Activated B cell treated with CpG ODN at 0.5 μM for 24 hours (primary cell): ENCODE measurements around the gene PHACTR4. TPM values are rescaled to one million over a fixed set of nuclear protein-coding genes. Genes with fewer than 3 reads are reported as not detected.

ENCODE experiments used
- ATAC-seq: fragments of 200-7000 bp; cut with Tn5 transposase; one replicate; pipeline ENCODE4 v1.10.0; 2021; ENCODE audit warnings: low read depth, mild to moderate bottlenecking, moderate library complexity
- CTCF ChIA-PET: fragments of 350-600 bp; sonication (Branson Sonifier 250); formaldehyde crosslinking; loops from one replicate; lab custom pipeline; 2021; ENCODE audit warnings: antibody characterized with exemption; lab: Charles Lee
- POLR2A ChIA-PET: fragments of 350-600 bp; sonication (Branson Sonifier 250); formaldehyde crosslinking; loops from one replicate; lab custom pipeline; 2021; ENCODE audit warnings: antibody characterized with exemption; lab: Charles Lee
- DNase-seq: peaks from one replicate; pipeline ENCODE4 v3.0.0; 2022
- H3K27ac Mint-ChIP-seq: one replicate; pipeline ENCODE4 v1.8.0; 2020; ENCODE audit warnings: mixed read lengths
- H3K27me3 Mint-ChIP-seq: one replicate; pipeline ENCODE4 v1.8.0; 2021; ENCODE audit warnings: mixed read lengths
- H3K36me3 Mint-ChIP-seq: one replicate; pipeline ENCODE4 v1.8.0; 2021; ENCODE audit warnings: low read depth, mixed read lengths
- H3K4me1 Mint-ChIP-seq: one replicate; pipeline ENCODE4 v1.8.0; 2021; ENCODE audit warnings: mixed read lengths
- H3K4me3 Mint-ChIP-seq: one replicate; pipeline ENCODE4 v1.8.0; 2020; ENCODE audit warnings: mild to moderate bottlenecking, mixed read lengths
- H3K9me3 Mint-ChIP-seq: one replicate; pipeline ENCODE4 v1.8.0; 2020; ENCODE audit warnings: mixed read lengths
- CTCF ChIP-seq: fragments of 200-600 bp; IDR thresholded peaks from one replicate; pipeline ENCODE4 v1.8.0; 2022; ENCODE audit warnings: antibody characterized with exemption, mild to moderate bottlenecking
- intact Hi-C: fragments of 100-400 bp; cut with micrococcal nuclease; formaldehyde crosslinking; loops from one replicate; pipeline ENCODE4 v1.15.1; 2024
- total RNA-seq: library from RNA; stranded (reverse); gene quantifications from 2 replicates; pipeline ENCODE4 v1.2.3, GENCODE V29; 2022

PHACTR4 gene
- total RNA-seq, 1 donor from 2014 or later: 31.5 TPM

DNA sequence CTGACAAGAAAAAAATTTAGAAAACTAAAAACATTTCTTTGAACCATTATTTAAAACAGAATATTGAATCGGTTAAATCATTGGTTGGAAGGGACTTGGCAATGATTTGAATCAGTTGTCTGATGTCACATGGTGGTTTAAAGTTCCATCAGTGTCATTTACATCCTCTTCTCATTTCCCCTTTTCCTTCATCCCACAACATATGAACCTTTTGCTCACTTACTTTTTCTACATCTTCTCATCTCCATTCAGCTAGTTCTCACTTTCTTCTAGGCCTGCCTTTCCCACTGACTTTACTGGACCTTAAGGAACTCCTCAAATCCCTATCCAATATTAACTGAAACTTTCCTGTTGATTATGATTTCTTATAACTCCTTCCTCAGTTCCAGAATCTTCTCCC, 58.5 kb downstream of the PHACTR4 start:
- ChIA-PET CTCF (no interaction called here), POLR2A (interaction anchor here (1.2 to 1.9 kb wide), 2 partner anchors 78 to 154 kb away, joined by 4 to 6 read pairs; partner anchors contain the start of gene RCC1)
- intact Hi-C loops: no loop called here
- TF ChIP-seq CTCF: no peak
- H3K4me3 Mint-ChIP-seq: no peak overlapping the region
- peaks cover 15% of the 10 kb centered on the region for H3K4me1 Mint-ChIP-seq
- H3K27me3 Mint-ChIP-seq: no peaks in the 10 kb centered on the region
- no peaks in the 10 kb centered on the region for H3K9me3 Mint-ChIP-seq
- H3K36me3 Mint-ChIP-seq: peaks cover 4% of the 10 kb centered on the region
- ATAC-seq (peak; percentile 34), DNase-seq (no peak)
- H3K27ac Mint-ChIP-seq: peak overlapping the region; percentile 2

DNA sequence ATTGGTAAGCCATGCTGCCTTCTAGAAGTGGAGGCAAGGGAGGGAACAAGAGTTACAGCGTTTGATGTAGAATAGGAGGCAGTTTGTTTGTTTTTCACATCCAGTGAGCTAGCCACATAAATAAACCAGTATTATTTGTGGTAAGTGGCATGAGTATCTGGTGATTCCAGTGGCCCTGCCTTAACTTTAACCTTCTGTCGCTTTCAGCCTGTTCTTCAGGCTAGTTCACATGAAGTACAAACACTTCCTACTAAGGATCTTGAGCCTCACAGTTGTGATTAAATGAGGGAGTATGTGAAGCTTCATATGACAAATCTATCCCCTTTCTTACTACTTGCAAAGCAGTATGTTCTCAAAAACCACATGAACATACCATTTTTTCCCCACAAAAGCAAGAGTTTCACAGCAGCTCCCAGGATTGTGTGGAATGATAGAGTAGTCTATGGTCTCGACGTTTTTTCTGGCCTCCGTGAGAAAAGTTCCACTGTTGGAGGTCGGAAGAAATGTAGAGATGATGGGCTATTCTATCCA, 59.5 kb downstream of the PHACTR4 start:
- ChIA-PET CTCF (no interaction called here), POLR2A (interaction anchor here (1.9 kb wide), 1 partner anchor 153 kb away, joined by 6 read pairs; no protein-coding TSS in a partner anchor)
- DNase-seq (no peak), ATAC-seq (no peak)
- no peak for TF ChIP-seq CTCF
- Mint-ChIP-seq H3K9me3 (no peaks in the 10 kb centered on the region), H3K27ac (no peak overlapping the region), H3K36me3 (peaks cover 4% of the 10 kb centered on the region), H3K4me3 (no peak overlapping the region), H3K27me3 (no peaks in the 10 kb centered on the region), H3K4me1 (peaks cover 15% of the 10 kb centered on the region)
- intact Hi-C loops: no loop called here

GRCh38 chr1:28436211-28436769, 66.8 kb downstream of the PHACTR4 start:
- Mint-ChIP-seq H3K4me1 (peaks cover 4% of the 10 kb centered on the region), H3K27me3 (no peaks in the 10 kb centered on the region), H3K36me3 (peaks cover 10% of the 10 kb centered on the region), H3K27ac (no peak overlapping the region), H3K4me3 (no peak overlapping the region), H3K9me3 (no peaks in the 10 kb centered on the region)
- TF ChIP-seq CTCF: no peak
- DNase-seq: no peak
- ATAC-seq: no peak
- CTCF ChIA-PET: interaction anchor here (1.0 to 1.5 kb wide), 4 partner anchors 26 to 441 kb away, joined by 3 to 5 read pairs (median 4); no protein-coding TSS in a partner anchor
- POLR2A ChIA-PET: interaction anchor here (0.6 to 1.0 kb wide), 2 partner anchors 39 to 75 kb away, joined by 3 to 4 read pairs; no protein-coding TSS in a partner anchor
- intact Hi-C loops: no loop called here

DNA sequence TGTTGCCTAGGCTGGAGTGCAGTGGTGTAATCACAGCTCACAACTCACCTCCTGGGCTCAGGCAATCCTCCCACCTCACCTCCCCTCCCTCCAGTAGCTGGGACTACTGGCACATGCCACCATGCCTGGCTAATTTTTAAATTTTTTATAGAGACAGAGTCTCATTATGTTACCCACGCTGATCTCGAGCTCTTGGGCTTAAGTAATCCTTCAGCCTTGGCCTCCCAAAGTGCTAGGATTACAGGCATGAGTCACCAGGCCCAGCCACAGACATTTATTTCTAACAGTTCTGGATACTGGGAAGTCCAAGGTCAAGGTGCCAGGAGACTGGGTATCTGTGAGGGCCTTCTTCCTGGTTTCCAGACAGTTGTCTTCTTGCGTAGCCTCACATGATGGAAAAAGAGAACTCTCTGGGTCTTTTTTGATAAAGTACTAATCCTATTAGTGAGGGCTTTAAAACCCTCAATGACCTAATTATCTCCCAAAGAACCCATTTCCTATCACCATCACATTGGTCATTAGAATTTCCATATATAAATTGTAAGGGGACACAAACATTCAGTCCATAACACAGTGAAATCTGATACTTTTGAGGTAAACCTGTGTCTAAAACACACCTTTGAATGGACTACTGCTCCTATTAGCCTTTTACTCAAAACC, 67.9 kb downstream of the PHACTR4 start:
- ChIA-PET CTCF (interaction anchor here (1.0 kb wide), 1 partner anchor 165 kb away, joined by 3 read pairs; no protein-coding TSS in a partner anchor), POLR2A (no interaction called here)
- no peak for DNase-seq
- H3K36me3 Mint-ChIP-seq: peaks cover 10% of the 10 kb centered on the region
- peaks cover 4% of the 10 kb centered on the region for H3K4me1 Mint-ChIP-seq
- ATAC-seq: no peak
- no peak overlapping the region for H3K27ac Mint-ChIP-seq
- no peak for TF ChIP-seq CTCF
- H3K27me3 Mint-ChIP-seq: no peaks in the 10 kb centered on the region
- no peaks in the 10 kb centered on the region for H3K9me3 Mint-ChIP-seq
- no peak overlapping the region for H3K4me3 Mint-ChIP-seq
- intact Hi-C loops: no loop called here
